Prostate gland (tissue), 2 donors: ENCODE data around the gene OSBPL1A.

Experiments used
- CTCF ChIP-seq, 4 experiments: fragments of 200-600 bp in 2 of 4; fragments of 450-650 bp in 2 of 4; sonication (generic) in 2 of 4; IDR thresholded peaks; 1 replicate in 3 of 4; 2 replicates in 1 of 4; pipeline ENCODE4 v1.5.1; 2016 to 2019; ENCODE audit warnings: antibody characterized with exemption in 4 of 4, mild to moderate bottlenecking in 2 of 4, moderate library complexity in 2 of 4
- POLR2A ChIP-seq: fragments of 450-650 bp; IDR thresholded peaks from one replicate; pipeline ENCODE4 v1.6.1; 2016; ENCODE audit warnings: antibody characterized with exemption, mild to moderate bottlenecking

DNA sequence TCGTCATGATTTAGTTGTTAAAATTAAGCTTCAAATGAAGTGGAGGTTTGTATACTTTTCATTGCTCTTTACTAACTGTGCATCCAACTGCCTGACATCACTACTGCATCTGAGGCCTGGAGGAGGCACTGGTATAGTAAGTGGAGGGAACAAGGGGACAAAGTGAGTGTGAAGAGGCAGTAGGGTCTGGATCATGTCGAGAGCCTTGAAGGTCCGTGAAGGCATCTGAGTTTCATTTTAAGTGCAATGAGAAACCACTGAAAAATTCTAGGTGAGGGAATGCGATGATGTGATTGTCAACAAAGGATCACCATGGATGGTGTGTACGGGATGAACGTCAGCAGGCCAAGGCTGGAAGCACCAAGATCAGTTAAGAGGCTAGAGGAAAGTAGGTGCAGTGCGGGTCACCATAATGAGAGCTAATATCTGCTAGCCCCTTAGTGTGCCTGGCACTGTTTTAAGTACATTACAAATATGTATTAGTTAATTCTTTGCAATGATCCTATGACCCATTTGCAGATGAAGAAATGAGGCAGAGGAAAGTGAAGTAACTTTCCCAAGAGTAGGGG lies 162.7 kb downstream of the OSBPL1A start:
- no peak for TF ChIP-seq POLR2A
- no peak for TF ChIP-seq CTCF (IDR thresholded peaks at IDR 0.05)
